Measurements from ENCODE around the gene STK31.

DNA sequence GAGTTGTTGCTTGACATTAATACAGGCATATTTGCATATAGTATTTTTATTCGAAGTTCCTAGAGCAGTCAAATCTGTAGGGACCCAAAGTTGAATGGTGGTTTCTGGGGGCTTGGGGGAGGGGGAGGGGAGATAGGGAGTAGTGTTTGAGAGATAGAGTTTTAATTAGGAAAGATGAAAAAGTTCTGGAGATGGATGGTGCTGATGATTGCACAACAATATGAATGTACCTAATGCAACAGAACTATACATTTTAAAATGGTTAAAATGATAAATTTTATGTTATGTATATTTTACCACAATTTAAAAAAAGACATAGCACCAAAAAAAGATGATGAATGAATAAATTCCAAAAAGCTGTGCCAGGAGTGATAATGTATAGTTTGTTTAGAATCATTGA, 41.8 kb downstream of the STK31 start:
- TF ChIP-seq, protein P1, sequence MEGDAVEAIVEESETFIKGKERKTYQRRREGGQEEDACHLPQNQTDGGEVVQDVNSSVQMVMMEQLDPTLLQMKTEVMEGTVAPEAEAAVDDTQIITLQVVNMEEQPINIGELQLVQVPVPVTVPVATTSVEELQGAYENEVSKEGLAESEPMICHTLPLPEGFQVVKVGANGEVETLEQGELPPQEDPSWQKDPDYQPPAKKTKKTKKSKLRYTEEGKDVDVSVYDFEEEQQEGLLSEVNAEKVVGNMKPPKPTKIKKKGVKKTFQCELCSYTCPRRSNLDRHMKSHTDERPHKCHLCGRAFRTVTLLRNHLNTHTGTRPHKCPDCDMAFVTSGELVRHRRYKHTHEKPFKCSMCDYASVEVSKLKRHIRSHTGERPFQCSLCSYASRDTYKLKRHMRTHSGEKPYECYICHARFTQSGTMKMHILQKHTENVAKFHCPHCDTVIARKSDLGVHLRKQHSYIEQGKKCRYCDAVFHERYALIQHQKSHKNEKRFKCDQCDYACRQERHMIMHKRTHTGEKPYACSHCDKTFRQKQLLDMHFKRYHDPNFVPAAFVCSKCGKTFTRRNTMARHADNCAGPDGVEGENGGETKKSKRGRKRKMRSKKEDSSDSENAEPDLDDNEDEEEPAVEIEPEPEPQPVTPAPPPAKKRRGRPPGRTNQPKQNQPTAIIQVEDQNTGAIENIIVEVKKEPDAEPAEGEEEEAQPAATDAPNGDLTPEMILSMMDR (IDR thresholded peaks at IDR 0.05), result no peak
- no peak for TF ChIP-seq EZH2 (IDR thresholded peaks at IDR 0.05; ENCODE audit: borderline replicate concordance, insufficient read depth, low read depth, low read length, poor library complexity, severe bottlenecking)
